Esophagus muscularis mucosa (tissue), 4 donors: ENCODE results near the gene RCC2. TPM values are rescaled to one million over a fixed set of nuclear protein-coding genes. Genes with fewer than 3 reads are reported as not detected.

ENCODE experiments used
- DNase-seq: peaks from one replicate; pipeline ENCODE4 v3.0.0-alpha.2; 2017; ENCODE audit errors: extremely low spot score
- H3K27ac ChIP-seq, 4 donors: fragments of 200-600 bp; sonication (generic); replicated peaks in 1 of 4; 1 replicate in 3 of 4; 2 replicates in 1 of 4; pipeline ENCODE4 v1.5.1; 2016 to 2019; ENCODE audit warnings: mild to moderate bottlenecking in 1 of 4
- H3K27me3 ChIP-seq, 4 donors: fragments of 200-600 bp; sonication (generic); one replicate each; pipeline versions ENCODE4 v1.5.1 to v1.6.0; 2016 to 2019
- H3K36me3 ChIP-seq, 4 donors: fragments of 200-600 bp; sonication (generic); one replicate each; pipeline ENCODE4 v1.5.1; 2016 to 2019
- H3K4me1 ChIP-seq, 4 donors: fragments of 200-600 bp; sonication (generic); one replicate each; pipeline ENCODE4 v1.5.1; 2016 to 2019
- H3K4me3 ChIP-seq, 4 donors: fragments of 200-600 bp; sonication (generic); 1 replicate in 2 of 4; 2 replicates in 2 of 4; pipeline ENCODE4 v1.5.1; 2016 to 2019; ENCODE audit warnings: mild to moderate bottlenecking in 4 of 4, moderate library complexity in 1 of 4
- H3K9me3 ChIP-seq, 4 donors: fragments of 200-600 bp; sonication (generic); 1 replicate in 3 of 4; 2 replicates in 1 of 4; pipeline ENCODE4 v1.5.1; 2016 to 2019
- EP300 ChIP-seq: sonication (generic); formaldehyde crosslinking; IDR thresholded peaks from one replicate; pipeline ENCODE4 v1.6.1; 2017; ENCODE audit warnings: antibody characterized with exemption
- POLR2A ChIP-seq: fragments of 450-650 bp; IDR thresholded peaks from one replicate; pipeline ENCODE4 v1.6.1; 2017; ENCODE audit warnings: antibody characterized with exemption, moderate library complexity, mild to moderate bottlenecking, low read depth
- POLR2AphosphoS5 ChIP-seq, 2 donors: sonication (generic); formaldehyde crosslinking; IDR thresholded peaks; one replicate each; pipeline ENCODE4 v1.6.1; 2017; ENCODE audit warnings: antibody characterized with exemption in 2 of 2
- WGBS: methylation state at CpG from one replicate; pipeline ENCODE4 v1.1.5; 2018; 5-methylcytosine and 5-hydroxymethylcytosine counted together
- intact Hi-C: fragments of 100-400 bp; cut with DNase I; formaldehyde crosslinking; loops from one replicate; pipeline ENCODE4 v1.15.1; 2023
- total RNA-seq, 4 donors: library from RNA; depleted of rRNA; stranded (reverse); fragments of >200 nt; gene quantifications; one replicate each; pipeline versions ENCODE4 v1.1.0 to v1.2.1, GENCODE V29; 2016
- TF ChIP-seq, protein P1 (sequence below), 3 experiments: fragments of 200-600 bp in 2 of 3; fragments of 450-650 bp in 1 of 3; sonication (generic) in 2 of 3; IDR thresholded peaks; one replicate each; pipeline ENCODE4 v1.5.1; 2017 to 2019; ENCODE audit warnings: antibody characterized with exemption in 3 of 3, mild to moderate bottlenecking in 2 of 3, moderate library complexity in 1 of 3

The RCC2 gene
- total RNA-seq, 4 donors from 2014 or later, result 12.0 to 22.6 (median 20.5) TPM

GRCh38 chr1:17434601-17435000, 4.9 kb downstream of the RCC2 start:
- peaks cover 12 to 26% (median 20%) of the 10 kb centered on the region in 4 donors for H3K4me1 ChIP-seq
- no peak for DNase-seq
- no peaks in the 10 kb centered on the region for H3K27me3 ChIP-seq
- H3K9me3 ChIP-seq, result no peaks in the 10 kb centered on the region
- H3K4me3 ChIP-seq, result no peak overlapping the region
- no peak for TF ChIP-seq EP300
- no peak for TF ChIP-seq POLR2AphosphoS5 (IDR thresholded peaks at IDR 0.05)
- TF ChIP-seq, protein P1, sequence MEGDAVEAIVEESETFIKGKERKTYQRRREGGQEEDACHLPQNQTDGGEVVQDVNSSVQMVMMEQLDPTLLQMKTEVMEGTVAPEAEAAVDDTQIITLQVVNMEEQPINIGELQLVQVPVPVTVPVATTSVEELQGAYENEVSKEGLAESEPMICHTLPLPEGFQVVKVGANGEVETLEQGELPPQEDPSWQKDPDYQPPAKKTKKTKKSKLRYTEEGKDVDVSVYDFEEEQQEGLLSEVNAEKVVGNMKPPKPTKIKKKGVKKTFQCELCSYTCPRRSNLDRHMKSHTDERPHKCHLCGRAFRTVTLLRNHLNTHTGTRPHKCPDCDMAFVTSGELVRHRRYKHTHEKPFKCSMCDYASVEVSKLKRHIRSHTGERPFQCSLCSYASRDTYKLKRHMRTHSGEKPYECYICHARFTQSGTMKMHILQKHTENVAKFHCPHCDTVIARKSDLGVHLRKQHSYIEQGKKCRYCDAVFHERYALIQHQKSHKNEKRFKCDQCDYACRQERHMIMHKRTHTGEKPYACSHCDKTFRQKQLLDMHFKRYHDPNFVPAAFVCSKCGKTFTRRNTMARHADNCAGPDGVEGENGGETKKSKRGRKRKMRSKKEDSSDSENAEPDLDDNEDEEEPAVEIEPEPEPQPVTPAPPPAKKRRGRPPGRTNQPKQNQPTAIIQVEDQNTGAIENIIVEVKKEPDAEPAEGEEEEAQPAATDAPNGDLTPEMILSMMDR (IDR thresholded peaks at IDR 0.05), result no peak
- no peak for TF ChIP-seq POLR2A
- H3K36me3 ChIP-seq, result peaks cover 0 to 28% (median 16%) of the 10 kb centered on the region in 4 donors
- no peak overlapping the region for H3K27ac ChIP-seq
- 80% methylated on average over 9 of the region's 9 CpGs for WGBS
- intact Hi-C loops, result no loop called here

DNA sequence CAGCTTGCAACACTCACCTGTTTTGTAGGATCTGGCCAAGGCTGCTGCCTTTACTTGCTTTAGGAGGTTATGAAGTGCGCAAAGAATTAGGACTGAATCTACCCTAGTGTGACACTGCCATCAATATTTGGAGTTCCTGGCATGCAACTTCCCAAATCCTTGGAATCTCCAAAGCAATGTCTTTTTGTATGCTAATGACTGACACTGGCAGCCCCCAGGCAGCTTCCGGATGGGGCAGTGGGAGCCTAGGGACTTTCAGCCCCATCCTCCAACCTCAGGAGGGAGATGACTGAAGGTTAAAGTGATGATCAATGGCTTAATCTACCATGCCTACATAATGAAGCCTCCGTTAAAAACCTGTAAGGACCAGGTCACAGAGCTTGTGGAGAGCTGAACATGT, 5.5 kb downstream of the RCC2 start:
- H3K27me3 ChIP-seq, result no peaks in the 10 kb centered on the region
- H3K27ac ChIP-seq, result no peak overlapping the region
- no peaks in the 10 kb centered on the region for H3K9me3 ChIP-seq
- H3K36me3 ChIP-seq, result peaks cover 0 to 30% (median 19%) of the 10 kb centered on the region in 4 donors
- peaks cover 12 to 24% (median 19%) of the 10 kb centered on the region in 4 donors for H3K4me1 ChIP-seq
- no peak for DNase-seq
- intact Hi-C loops, result no loop called here
- WGBS, result 77% methylated on average over 3 of the region's 3 CpGs
- no peak overlapping the region for H3K4me3 ChIP-seq
- no peak for TF ChIP-seq EP300
- TF ChIP-seq POLR2A, result no peak
- TF ChIP-seq, protein P1 (IDR thresholded peaks at IDR 0.05), result no peak
- TF ChIP-seq POLR2AphosphoS5 (IDR thresholded peaks at IDR 0.05), result no peak

DNA sequence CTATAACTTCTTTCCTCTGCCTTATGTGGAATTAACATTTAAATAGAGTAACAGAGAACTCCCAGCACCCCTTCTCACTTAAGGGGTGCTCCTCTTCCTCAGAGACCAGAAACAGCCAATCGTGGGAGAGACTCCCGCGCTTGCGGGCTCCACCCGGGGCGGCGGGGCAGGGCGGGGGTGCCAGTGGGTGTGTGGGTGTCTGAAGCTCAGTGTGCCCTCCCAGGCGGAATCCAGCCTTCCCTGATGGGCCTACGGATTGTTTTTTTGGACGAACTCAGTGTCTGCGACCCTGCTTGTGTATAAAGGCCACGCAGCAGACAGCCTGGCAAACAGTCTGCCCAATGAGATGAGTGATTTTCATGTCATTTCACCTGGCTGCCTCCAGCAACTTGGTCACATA, 6.2 kb downstream of the RCC2 start:
- no peak overlapping the region for H3K4me3 ChIP-seq
- H3K27ac ChIP-seq, result no peak overlapping the region
- DNase-seq, result no peak
- peaks cover 7 to 37% (median 27%) of the 10 kb centered on the region in 4 donors for H3K36me3 ChIP-seq
- TF ChIP-seq POLR2AphosphoS5 (IDR thresholded peaks at IDR 0.05) (no peak), EP300 (no peak), POLR2A (no peak)
- TF ChIP-seq, protein P1 (IDR thresholded peaks at IDR 0.05), result no peak
- H3K4me1 ChIP-seq, result peaks cover 12 to 18% (median 17%) of the 10 kb centered on the region in 4 donors
- intact Hi-C loops, result no loop called here
- no peaks in the 10 kb centered on the region for H3K9me3 ChIP-seq
- no peaks in the 10 kb centered on the region for H3K27me3 ChIP-seq
- WGBS, result 80% methylated on average over 13 of the region's 13 CpGs

- intact Hi-C loops, result no loop called here
- Histone ChIP-seq H3K9me3 (no peaks in the 10 kb centered on the region), H3K27me3 (no peaks in the 10 kb centered on the region), H3K4me3 (no peak overlapping the region), H3K4me1 (peaks cover 12 to 18% (median 17%) of the 10 kb centered on the region in 4 donors), H3K36me3 (peaks cover 15 to 46% (median 35%) of the 10 kb centered on the region in 4 donors), H3K27ac (no peak overlapping the region)
- WGBS, result 100% methylated on average over 3 of the region's 3 CpGs
- no peak for DNase-seq
- TF ChIP-seq, protein P1 (IDR thresholded peaks at IDR 0.05), result no peak
- TF ChIP-seq EP300, result no peak
- no peak for TF ChIP-seq POLR2A
- TF ChIP-seq POLR2AphosphoS5 (IDR thresholded peaks at IDR 0.05), result no peak
Observed at GRCh38 chr1:17432412-17432811, 7.1 kb downstream of the RCC2 start.

GRCh38 chr1:17429183-17429582, 10.3 kb downstream of the RCC2 start:
- intact Hi-C loops, result no loop called here
- no peak for TF ChIP-seq EP300
- TF ChIP-seq POLR2AphosphoS5 (IDR thresholded peaks at IDR 0.05), result no peak
- TF ChIP-seq, protein P1 (IDR thresholded peaks at IDR 0.05), result no peak
- no peak for TF ChIP-seq POLR2A
- 95% methylated on average over 9 of the region's 9 CpGs for WGBS
- no peak overlapping the region for H3K27ac ChIP-seq
- no peaks in the 10 kb centered on the region for H3K9me3 ChIP-seq
- peaks cover 0 to 12% (median 7%) of the 10 kb centered on the region in 4 donors for H3K4me1 ChIP-seq
- H3K4me3 ChIP-seq, result no peak overlapping the region
- peaks cover 22 to 67% (median 62%) of the 10 kb centered on the region in 4 donors for H3K36me3 ChIP-seq
- DNase-seq, result no peak
- no peaks in the 10 kb centered on the region for H3K27me3 ChIP-seq
